Parathyroid adenoma (tissue), 2 donors: Measurements from ENCODE around the gene SPDYE16.
"Not testable (repeated sequence)": the region's sequence is repeated elsewhere in the genome, so short reads cannot be mapped to it uniquely, and the experiment has no call there.

ENCODE experiments used
- H2AFZ ChIP-seq: fragments of 300-600 bp; sonication (generic); one replicate; pipeline ENCODE4 v1.7.0; 2017; ENCODE audit warnings: antibody characterized with exemption, mild to moderate bottlenecking
- H3K27ac ChIP-seq: fragments of 300-600 bp; sonication (generic); one replicate; pipeline ENCODE4 v1.7.0; 2017
- H3K27me3 ChIP-seq: fragments of 300-600 bp; sonication (generic); one replicate; pipeline ENCODE4 v1.7.0; 2017; ENCODE audit warnings: low read length; ENCODE audit not compliant: control insufficient read depth, insufficient read depth
- H3K36me3 ChIP-seq: fragments of 300-600 bp; sonication (generic); one replicate; pipeline ENCODE4 v1.7.0; 2017; ENCODE audit warnings: low read length; ENCODE audit not compliant: control insufficient read depth, insufficient read depth
- H3K4me1 ChIP-seq: fragments of 300-600 bp; sonication (generic); one replicate; pipeline ENCODE4 v1.7.0; 2017; ENCODE audit warnings: control low read depth
- H3K4me2 ChIP-seq: fragments of 300-600 bp; sonication (generic); one replicate; pipeline ENCODE4 v1.7.0; 2017; ENCODE audit warnings: low read length
- H3K4me3 ChIP-seq: fragments of 300-600 bp; sonication (generic); one replicate; pipeline ENCODE4 v1.7.0; 2017; ENCODE audit warnings: low read depth, low read length
- H3K79me2 ChIP-seq: fragments of 300-600 bp; sonication (generic); one replicate; pipeline ENCODE4 v1.7.0; 2017; ENCODE audit warnings: control low read depth
- H3K9ac ChIP-seq: fragments of 300-600 bp; sonication (generic); one replicate; pipeline ENCODE4 v1.7.0; 2017; ENCODE audit warnings: mild to moderate bottlenecking
- H3K9me3 ChIP-seq: fragments of 300-600 bp; sonication (generic); one replicate; pipeline ENCODE4 v1.7.0; 2017; ENCODE audit warnings: low read length; ENCODE audit not compliant: control insufficient read depth
- donor health status: primary hyperparathyroidism.

SPDYE16 gene

DNA sequence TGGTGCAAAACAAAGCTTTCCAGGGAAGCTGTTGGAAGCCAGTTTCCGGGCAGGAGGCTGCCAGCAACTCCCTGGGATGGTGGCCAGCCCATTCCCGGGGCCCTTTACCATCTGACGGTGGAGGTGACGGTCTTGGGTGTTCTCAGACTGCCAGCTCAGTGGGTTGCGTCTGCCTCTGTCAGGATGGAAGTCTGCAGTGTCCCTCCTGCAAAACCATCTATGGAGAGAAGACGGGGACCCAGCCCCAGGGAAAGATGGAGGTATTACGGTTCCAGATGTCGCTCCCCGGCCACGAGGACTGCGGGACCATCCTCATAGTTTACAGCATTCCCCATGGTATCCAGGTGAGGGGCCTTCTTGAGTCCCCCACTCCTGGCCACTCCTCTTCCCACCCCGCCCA is 39.9 kb downstream of the SPDYE16 start:
- not testable (repeated sequence) for H3K36me3 ChIP-seq, H3K9me3 ChIP-seq, H3K4me1 ChIP-seq, H3K27me3 ChIP-seq, H3K9ac ChIP-seq, H3K79me2 ChIP-seq, H2AFZ ChIP-seq, H3K4me2 ChIP-seq, H3K4me3 ChIP-seq, H3K27ac ChIP-seq

DNA sequence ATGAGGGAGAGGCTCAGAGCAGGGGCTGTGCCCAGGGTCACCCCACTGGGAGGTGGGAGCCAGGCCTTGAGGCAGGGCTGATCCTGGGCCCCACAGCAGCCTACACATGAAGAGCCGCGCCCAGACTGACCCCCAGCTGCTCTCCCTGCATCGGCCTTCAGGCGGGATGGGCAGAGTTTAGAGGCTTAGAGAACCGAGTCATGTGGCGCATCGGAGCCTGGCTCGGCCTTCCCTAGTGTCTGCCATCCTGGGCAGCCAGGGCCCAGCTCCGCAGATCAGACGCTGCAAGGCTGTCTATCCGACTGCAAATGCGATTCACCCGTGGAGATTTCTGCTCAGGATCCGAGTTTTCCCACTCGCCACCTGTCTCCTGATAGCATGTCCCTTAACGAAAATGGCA is 40.3 kb downstream of the SPDYE16 start:
- not testable (repeated sequence) for H3K4me3 ChIP-seq, H3K36me3 ChIP-seq

DNA sequence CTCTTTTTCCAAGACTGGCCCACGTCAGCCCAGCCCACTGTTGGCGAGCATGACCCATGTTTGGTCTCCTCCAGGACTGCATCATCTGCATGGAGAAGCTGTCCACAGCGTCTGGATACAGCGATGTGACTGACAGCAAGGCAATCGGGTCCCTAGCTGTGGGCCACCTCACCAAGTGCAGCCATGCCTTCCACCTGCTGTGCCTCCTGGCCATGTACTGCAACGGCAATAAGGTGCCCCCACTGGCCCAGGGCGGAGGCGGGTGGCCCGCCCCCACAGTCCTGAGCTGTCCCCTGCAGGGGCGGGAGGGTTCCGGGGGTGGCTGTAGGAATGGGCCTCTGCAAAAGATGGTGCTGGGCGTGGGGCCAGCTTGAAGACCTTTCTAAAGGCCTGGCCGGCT is 40.9 kb downstream of the SPDYE16 start:
- H3K4me2 ChIP-seq, H3K79me2 ChIP-seq, H3K27me3 ChIP-seq, H3K9ac ChIP-seq, H3K4me3 ChIP-seq, H3K36me3 ChIP-seq, H2AFZ ChIP-seq, H3K27ac ChIP-seq, H3K9me3 ChIP-seq, H3K4me1 ChIP-seq: not testable (repeated sequence)

More for the DNA sequence above, 40.3 kb downstream of the SPDYE16 start:
- H3K9ac ChIP-seq, H3K27ac ChIP-seq, H3K79me2 ChIP-seq, H2AFZ ChIP-seq, H3K9me3 ChIP-seq, H3K27me3 ChIP-seq, H3K4me1 ChIP-seq, H3K4me2 ChIP-seq: not testable (repeated sequence)

DNA sequence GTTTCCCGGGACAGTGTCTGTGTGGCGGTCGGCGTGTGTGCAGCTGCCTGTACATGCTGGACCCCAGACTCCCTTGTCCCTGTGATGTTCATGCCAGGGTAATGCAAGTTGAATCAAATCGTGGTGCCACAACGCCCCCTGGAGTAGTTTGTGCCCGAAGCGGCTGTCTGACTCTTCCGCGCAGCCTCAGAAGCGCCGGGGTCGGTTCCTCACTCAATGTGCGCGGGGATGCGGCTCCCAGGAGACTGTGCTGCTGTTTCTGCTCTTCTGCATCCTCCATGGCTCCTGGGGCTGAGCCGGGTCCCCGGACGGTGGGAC is 43.2 kb downstream of the SPDYE16 start:
- not testable (repeated sequence) for H3K27me3 ChIP-seq, H2AFZ ChIP-seq, H3K4me3 ChIP-seq, H3K79me2 ChIP-seq, H3K36me3 ChIP-seq, H3K9ac ChIP-seq, H3K27ac ChIP-seq, H3K4me1 ChIP-seq, H3K9me3 ChIP-seq, H3K4me2 ChIP-seq

DNA sequence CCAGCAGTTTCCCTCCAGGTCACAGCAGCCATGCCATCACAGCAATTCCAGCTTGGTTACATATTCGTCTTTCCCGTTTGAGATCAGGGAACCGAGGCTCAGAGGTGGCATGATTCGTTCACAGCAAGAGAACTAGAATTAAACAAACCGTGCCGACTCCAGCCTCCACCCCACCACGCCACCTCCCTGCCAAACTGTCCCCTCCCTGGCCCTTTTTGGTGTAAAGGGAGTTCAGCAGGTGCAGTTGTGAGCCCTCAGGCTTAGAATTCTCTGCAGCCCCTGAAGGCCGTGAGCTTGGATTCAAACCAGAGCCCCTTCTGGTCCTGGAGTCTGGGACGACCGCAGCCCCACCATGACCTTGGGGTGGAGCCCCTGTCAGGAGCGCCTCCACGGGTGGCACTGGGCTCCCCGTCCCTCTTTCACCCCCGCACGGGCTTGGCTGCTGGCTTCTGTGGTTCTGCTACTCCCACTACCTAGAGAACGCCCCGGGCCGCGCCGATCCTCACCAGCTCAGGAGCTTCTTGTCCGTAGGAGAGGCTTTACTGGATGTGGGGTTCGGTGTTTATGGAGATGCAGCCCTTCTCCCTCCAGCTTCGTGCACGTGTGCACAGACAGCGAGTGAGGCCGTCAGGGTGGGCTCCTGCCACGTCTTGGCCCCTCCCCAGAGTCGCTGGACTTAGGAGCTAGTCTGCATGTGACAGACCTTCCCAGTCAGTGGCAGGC is 43.7 kb downstream of the SPDYE16 start:
- H3K9me3 ChIP-seq, H2AFZ ChIP-seq, H3K36me3 ChIP-seq, H3K27me3 ChIP-seq, H3K4me1 ChIP-seq, H3K27ac ChIP-seq, H3K9ac ChIP-seq, H3K4me3 ChIP-seq, H3K4me2 ChIP-seq, H3K79me2 ChIP-seq: not testable (repeated sequence)

DNA sequence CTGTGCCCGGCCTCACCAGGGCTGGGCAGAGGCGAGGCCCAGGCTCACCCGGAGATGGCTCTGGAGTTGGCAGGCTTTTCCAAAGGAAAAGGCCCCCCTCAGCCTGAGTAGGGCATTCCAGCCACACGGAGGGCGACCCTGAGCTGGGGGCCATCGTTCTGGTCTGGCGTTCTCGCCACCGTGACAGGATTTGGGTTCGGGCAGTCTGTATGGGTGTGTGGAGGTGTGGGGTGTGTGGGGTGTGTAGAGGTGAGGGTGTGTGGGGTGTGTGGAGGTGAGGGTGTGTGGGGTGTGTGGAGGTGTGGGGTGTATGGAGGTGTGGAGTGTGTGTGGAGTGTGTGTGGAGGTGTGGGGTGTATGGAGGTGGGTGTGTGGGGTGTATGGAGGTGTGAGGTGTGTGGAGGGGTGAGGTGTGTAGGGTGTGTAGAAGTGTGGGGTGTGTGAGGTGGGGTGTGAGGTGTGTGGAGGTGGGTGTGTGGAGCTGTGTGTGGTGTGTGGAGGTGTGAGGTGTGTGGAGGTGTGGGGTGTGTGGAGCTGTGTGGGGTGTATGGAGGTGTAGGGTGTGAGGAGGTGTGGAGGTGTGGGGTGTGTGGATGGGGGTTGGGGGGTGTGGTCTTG is 44.4 kb downstream of the SPDYE16 start:
- H3K4me3 ChIP-seq, H3K9me3 ChIP-seq, H3K79me2 ChIP-seq, H3K9ac ChIP-seq, H3K4me1 ChIP-seq, H3K27me3 ChIP-seq, H3K27ac ChIP-seq, H2AFZ ChIP-seq, H3K4me2 ChIP-seq, H3K36me3 ChIP-seq: not testable (repeated sequence)

DNA sequence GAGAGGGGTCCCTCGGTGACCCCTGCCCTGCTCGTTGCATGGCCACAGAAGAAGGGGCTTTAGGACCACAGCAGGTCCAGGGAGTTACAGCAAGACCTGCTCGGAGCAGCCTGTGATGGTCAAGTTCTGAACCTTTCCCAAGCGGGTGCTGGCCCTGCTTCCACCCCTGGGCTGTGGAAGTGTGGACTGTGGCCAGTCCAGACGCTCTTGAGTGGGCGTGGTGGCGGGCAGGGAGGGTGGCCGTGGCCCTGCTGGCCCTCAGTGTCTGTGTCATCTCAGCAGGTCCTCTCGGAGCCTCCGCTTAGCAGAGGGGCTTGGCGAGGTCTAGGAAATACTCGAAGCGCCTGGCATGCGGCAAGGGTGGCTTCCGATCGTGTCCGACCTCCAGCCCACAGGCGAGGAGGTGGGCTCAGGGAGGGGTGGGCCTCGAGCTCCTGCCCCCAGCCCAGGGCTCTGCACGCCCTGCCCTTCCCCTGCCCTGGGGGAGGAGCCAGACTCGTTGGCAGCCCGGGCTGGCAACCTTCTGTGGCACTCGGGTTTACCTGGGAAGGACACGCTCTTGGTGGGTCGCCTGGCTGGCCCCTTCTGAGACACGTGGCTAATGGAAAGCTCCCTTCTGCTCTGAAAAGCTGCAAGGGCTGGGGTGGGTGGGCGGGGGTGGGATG is 45.0 kb downstream of the SPDYE16 start:
- H2AFZ ChIP-seq, H3K4me2 ChIP-seq, H3K27ac ChIP-seq, H3K36me3 ChIP-seq, H3K27me3 ChIP-seq, H3K79me2 ChIP-seq, H3K4me3 ChIP-seq, H3K4me1 ChIP-seq, H3K9ac ChIP-seq, H3K9me3 ChIP-seq: not testable (repeated sequence)

DNA sequence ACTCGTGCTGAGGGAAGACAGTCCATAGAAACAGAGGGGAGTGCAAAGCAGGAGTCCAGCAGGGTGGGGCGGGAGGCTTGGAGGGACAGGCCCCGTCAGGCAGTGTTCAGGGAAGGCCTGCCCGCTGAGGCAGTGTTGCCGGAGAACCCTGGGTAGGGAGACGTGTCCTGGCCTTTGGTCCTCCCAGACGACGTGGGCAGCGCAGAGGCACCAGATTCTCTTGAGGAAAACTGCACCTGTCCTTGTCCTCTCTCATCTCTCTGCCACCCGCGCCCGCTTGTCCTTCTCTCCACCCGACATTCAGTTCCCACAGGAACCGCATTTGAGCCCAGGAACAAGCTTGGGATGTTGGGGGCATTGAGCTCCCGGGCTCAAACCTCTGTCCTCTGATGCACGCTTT is 47.4 kb downstream of the SPDYE16 start:
- not testable (repeated sequence) for H3K36me3 ChIP-seq, H3K4me2 ChIP-seq, H3K27ac ChIP-seq, H3K4me1 ChIP-seq, H2AFZ ChIP-seq, H3K27me3 ChIP-seq, H3K9me3 ChIP-seq, H3K79me2 ChIP-seq, H3K4me3 ChIP-seq, H3K9ac ChIP-seq

DNA sequence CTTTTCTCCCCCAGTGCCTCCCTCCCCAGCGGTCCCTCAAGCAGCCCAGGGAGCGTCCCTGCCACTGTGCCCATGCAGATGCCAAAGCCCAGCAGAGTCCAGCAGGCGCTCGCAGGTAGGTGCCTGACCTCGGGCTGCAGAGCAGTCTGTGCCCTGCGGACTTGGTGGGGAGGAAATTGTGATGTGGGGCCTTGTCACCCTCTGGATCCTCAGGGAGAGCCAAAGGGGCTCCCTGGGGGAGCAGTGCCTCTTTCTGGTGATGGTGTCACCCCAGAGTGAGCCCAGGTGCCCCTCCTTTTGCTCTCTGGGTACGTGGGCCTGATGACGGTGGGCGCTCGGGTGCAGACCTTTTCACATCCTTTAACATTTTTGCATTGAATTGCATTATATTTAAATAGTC is 51.0 kb downstream of the SPDYE16 start:
- not testable (repeated sequence) for H3K36me3 ChIP-seq, H3K4me3 ChIP-seq, H3K27me3 ChIP-seq, H3K4me2 ChIP-seq, H3K27ac ChIP-seq, H3K79me2 ChIP-seq, H3K9ac ChIP-seq, H3K4me1 ChIP-seq, H2AFZ ChIP-seq, H3K9me3 ChIP-seq

DNA sequence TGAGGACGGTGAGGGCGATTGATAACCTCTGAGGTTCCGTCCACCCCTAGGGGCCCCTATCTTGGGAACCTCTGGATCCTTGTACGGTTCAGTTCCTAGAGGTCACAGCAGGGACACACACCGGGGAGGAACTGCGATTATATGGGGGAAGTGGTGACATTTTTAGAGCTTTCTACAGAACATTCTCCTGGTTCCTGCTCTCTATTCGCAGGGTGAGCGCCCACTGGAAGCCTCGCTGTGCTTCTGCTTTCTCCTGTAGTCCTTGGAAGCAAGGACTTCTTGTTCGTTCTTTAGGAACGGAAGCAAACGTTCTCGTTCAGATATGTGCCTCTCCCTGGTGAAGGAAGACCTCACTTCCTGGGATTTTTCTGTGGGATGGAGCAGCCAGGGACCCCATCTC is 55.1 kb downstream of the SPDYE16 start:
- H3K4me1 ChIP-seq, H3K36me3 ChIP-seq, H3K9ac ChIP-seq, H3K4me2 ChIP-seq, H3K79me2 ChIP-seq, H3K27me3 ChIP-seq, H3K4me3 ChIP-seq, H3K27ac ChIP-seq, H3K9me3 ChIP-seq, H2AFZ ChIP-seq: not testable (repeated sequence)

DNA sequence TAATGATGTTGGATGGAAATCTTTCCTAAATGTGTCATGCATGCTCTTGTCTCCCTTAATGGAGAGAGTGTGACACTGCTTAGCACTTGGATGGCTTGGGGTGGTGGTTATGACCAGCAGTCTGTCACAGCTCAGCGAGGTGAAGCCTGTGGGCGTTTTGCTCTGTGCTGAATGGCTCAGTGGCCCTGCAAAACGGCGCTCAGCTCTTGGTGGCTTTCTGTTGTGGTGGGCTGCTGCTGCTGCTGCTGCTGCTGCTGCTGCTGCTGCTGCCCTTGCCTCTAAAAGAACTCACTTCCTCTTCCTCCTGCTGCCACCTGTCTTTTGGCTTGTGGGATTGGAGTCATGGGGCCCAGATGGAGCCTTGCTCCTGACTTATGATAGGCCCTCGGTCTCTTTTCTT is 56.5 kb downstream of the SPDYE16 start:
- not testable (repeated sequence) for H3K4me1 ChIP-seq, H3K9me3 ChIP-seq, H3K4me3 ChIP-seq, H3K27ac ChIP-seq, H3K36me3 ChIP-seq, H2AFZ ChIP-seq, H3K9ac ChIP-seq, H3K27me3 ChIP-seq, H3K79me2 ChIP-seq, H3K4me2 ChIP-seq
